ENCODE data around the gene CYP39A1. TPM values are rescaled to one million over a fixed set of nuclear protein-coding genes. Genes with fewer than 3 reads are reported as not detected.

CYP39A1 gene
- total RNA-seq, 1 donor from 2014 or later = 5.9 TPM

- intact Hi-C loops (cut with DNase I) = loop anchor here (5.0 kb wide), 1 partner anchor 104 kb away; no protein-coding TSS in a partner anchor
- DNase-seq (ENCODE audit: low spot score) = no peak
Observed at GRCh38 chr6:46610862-46611553, 41.6 kb downstream of the CYP39A1 start.

GRCh38 chr6:46606338-46606737 is 46.3 kb downstream of the CYP39A1 start:
- intact Hi-C loops (cut with DNase I) = no loop called here

GRCh38 chr6:46605091-46605797 is 47.4 kb downstream of the CYP39A1 start:
- intact Hi-C loops (cut with DNase I) = no loop called here
- DNase-seq (ENCODE audit: low spot score) = no peak

More at GRCh38 chr6:46606338-46606737, 46.3 kb downstream of the CYP39A1 start:
- no peak for DNase-seq (ENCODE audit: low spot score)

GRCh38 chr6:46598215-46598614 is 54.4 kb downstream of the CYP39A1 start:
- intact Hi-C loops (cut with DNase I) = no loop called here
- no peak for DNase-seq (ENCODE audit: low spot score)

- intact Hi-C loops (cut with DNase I) = no loop called here
- DNase-seq (ENCODE audit: low spot score) = no peak
Observed at GRCh38 chr6:46592740-46593139, 59.9 kb downstream of the CYP39A1 start.

- DNase-seq (ENCODE audit: low spot score) = no peak
Observed at GRCh38 chr6:46592046-46592445, 60.6 kb downstream of the CYP39A1 start.

GRCh38 chr6:46590765-46591164 is 61.9 kb downstream of the CYP39A1 start:
- DNase-seq (ENCODE audit: low spot score) = no peak
- intact Hi-C loops (cut with DNase I) = no loop called here

More at GRCh38 chr6:46592046-46592445, 60.6 kb downstream of the CYP39A1 start:
- intact Hi-C loops (cut with DNase I) = no loop called here

- DNase-seq (ENCODE audit: low spot score) = no peak
- intact Hi-C loops (cut with DNase I) = no loop called here
Observed at GRCh38 chr6:46586906-46587305, 65.7 kb downstream of the CYP39A1 start.

- intact Hi-C loops (cut with DNase I) = no loop called here
Observed at GRCh38 chr6:46584586-46584985, 68.0 kb downstream of the CYP39A1 start.

GRCh38 chr6:46583721-46584120 is 68.9 kb downstream of the CYP39A1 start:
- intact Hi-C loops (cut with DNase I) = no loop called here
- no peak for DNase-seq (ENCODE audit: low spot score)

More at GRCh38 chr6:46584586-46584985, 68.0 kb downstream of the CYP39A1 start:
- DNase-seq (ENCODE audit: low spot score) = no peak

- intact Hi-C loops (cut with DNase I) = no loop called here
- no peak for DNase-seq (ENCODE audit: low spot score)
Observed at GRCh38 chr6:46583081-46583480, 69.5 kb downstream of the CYP39A1 start.

GRCh38 chr6:46581459-46582177 is 71.0 kb downstream of the CYP39A1 start:
- no peak for DNase-seq (ENCODE audit: low spot score)
- intact Hi-C loops (cut with DNase I) = no loop called here

GRCh38 chr6:46575530-46575929 is 77.1 kb downstream of the CYP39A1 start:
- intact Hi-C loops (cut with DNase I) = no loop called here
- DNase-seq (ENCODE audit: low spot score) = no peak

- intact Hi-C loops (cut with DNase I) = no loop called here
- no peak for DNase-seq (ENCODE audit: low spot score)
Observed at GRCh38 chr6:46573140-46573539, 79.5 kb downstream of the CYP39A1 start.

GRCh38 chr6:46565531-46565930 is 87.1 kb downstream of the CYP39A1 start:
- DNase-seq (ENCODE audit: low spot score) = no peak

GRCh38 chr6:46563924-46564323 is 88.7 kb downstream of the CYP39A1 start:
- no peak for DNase-seq (ENCODE audit: low spot score)
- intact Hi-C loops (cut with DNase I) = no loop called here

More at GRCh38 chr6:46565531-46565930, 87.1 kb downstream of the CYP39A1 start:
- intact Hi-C loops (cut with DNase I) = no loop called here

- DNase-seq (ENCODE audit: low spot score) = no peak
- intact Hi-C loops (cut with DNase I) = no loop called here
Observed at GRCh38 chr6:46556053-46556452, 96.6 kb downstream of the CYP39A1 start.

GRCh38 chr6:46555129-46555528 is 97.5 kb downstream of the CYP39A1 start:
- no peak for DNase-seq (ENCODE audit: low spot score)
- intact Hi-C loops (cut with DNase I) = no loop called here

- intact Hi-C loops (cut with DNase I) = no loop called here
- DNase-seq (ENCODE audit: low spot score) = no peak
Observed at GRCh38 chr6:46549155-46549554, 103.5 kb downstream of the CYP39A1 start.

GRCh38 chr6:46541556-46541955 is 111.1 kb downstream of the CYP39A1 start:
- intact Hi-C loops (cut with DNase I) = no loop called here
- no peak for DNase-seq (ENCODE audit: low spot score)

Data from cardiac septum (tissue), 1 donor.